ENCODE results near the gene SCYL1.

GRCh38 chr11:65476632-65477148 is 48.2 kb upstream of the SCYL1 start:
- TF ChIP-seq EZH2 (IDR thresholded peaks at IDR 0.05; ENCODE audit: borderline replicate concordance, low read length) (no peak), CTCF (IDR thresholded peaks at IDR 0.05; ENCODE audit: low read length) (no peak)
